ENCODE measurements around the gene CLK4.
A peak's percentile ranks its signal among the peaks of the same experiment; 100 is the strongest.

CLK4 gene

DNA sequence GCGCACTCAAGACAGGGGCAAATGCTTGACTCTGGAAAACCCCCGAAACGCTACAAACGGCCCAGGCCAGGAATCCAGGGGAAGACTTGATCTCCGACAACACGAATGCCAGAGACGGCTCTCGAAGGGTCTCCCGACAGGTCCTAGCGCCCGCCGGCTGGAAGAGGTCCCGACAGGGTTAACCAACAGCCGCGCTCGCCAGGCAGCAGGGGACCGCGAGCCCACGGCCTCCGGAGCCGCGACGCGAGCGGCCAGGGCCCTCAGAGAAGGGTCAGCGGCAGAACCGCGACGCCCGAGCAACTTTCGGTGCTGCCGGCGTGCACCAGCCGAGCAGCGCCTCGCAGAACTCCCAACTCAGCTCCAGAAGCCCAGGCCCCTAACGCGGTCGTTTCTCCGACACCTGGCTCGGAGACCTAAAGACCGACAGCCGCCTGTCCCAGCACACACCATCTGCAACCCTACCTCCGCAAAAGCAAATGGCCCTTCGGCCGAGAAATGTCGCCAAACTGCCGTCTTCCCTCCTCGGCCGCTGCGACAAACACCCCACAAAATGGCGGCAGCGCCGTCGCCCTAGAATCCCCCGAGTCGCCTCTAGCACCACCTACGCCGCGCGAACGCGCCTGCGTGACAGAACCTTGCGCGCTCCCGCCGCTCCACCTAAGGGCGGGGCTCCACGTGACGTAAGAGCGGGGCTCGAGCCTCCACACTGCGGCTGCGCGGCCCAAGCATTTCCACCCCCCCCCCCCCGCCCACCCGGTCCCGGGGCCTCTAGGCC is at the start of gene CLK4:
Gene CLK4 (minus strand): TSS at position 567 of the 775 bp plus-strand sequence. CDS start 3,634 bp downstream, outside the sequence.
- DNase-seq: peak; percentile 72

DNA sequence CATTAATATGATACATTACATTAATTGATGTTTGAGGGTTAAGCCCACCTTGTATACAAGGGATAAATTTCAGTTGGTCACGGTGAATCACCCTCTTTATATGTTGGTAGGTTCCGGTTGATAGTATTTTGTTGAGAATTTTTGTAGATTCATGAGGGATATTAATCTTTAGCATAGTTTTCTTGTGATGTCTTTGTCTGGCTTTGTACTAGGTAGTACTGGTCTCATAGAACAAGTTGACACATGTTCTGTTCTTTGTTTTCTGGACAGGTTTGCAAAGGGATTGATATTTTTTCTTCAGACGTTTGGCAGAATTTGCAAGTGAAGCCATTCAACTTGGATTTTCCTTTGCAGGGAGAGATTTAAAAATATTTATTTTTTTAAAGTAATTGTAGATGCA is 49.1 kb upstream of the CLK4 start:
- no peak for DNase-seq

DNA sequence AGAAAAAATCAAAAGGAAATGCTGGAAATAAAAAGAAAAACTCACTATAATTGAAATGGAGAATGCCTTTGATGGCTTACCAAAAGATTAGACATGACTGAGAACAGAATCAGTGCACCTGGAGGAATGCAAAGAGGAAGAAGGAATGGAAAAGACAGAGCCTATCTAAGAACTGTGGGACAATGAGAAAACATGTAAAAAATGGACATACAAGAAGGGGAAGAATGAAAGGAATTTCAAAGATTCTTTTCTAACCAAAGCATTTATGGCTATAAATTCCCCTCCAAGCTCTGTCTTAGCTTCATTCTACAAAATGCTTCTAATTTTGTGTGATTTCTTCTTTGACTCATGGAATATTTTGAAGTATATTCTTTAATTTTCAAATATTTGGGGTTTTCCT is 47.5 kb upstream of the CLK4 start:
- no peak for DNase-seq

DNA sequence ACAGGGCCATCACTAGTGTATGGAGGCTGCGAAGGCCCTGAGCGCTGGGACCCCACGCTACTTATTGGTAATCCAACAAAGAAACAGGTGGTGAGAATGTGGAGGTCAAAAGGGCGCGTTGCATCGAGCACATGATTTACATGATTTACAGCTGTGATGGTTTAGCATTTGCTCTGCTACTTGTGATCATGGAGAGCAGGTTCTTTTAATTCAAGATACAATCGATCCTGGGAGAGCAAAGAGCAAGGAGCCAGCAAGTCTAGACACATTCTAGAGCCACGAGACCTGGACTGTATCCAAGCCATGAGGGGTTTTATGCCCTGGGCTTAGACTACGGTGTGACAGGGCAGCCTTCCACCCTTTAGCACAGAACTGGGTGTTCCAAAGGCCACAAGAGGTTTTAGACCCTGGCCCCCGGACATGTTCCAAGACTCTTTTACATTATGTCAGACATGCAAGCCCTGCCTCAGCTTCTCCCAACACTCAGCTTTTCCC is 47.0 kb upstream of the CLK4 start:
- no peak for DNase-seq

DNA sequence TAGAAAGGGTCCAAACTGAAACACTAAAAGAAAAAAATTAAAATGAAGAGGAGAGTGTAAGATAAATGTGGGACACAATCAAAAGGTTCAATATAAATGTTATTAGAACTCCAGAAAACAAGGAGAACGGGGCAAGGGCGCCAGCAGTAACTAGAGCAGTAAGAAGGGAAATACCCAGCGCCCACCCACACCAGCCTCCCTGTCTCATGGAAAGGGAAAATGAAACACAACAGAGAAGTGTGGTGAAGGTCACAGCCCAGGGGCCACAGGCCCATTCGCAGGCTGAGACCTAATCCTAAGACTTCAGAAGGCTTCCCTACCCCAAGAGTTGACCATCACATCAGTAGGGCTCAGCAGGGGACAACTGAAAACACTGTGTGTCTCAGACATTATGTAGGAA is 45.8 kb upstream of the CLK4 start:
- no peak for DNase-seq

DNA sequence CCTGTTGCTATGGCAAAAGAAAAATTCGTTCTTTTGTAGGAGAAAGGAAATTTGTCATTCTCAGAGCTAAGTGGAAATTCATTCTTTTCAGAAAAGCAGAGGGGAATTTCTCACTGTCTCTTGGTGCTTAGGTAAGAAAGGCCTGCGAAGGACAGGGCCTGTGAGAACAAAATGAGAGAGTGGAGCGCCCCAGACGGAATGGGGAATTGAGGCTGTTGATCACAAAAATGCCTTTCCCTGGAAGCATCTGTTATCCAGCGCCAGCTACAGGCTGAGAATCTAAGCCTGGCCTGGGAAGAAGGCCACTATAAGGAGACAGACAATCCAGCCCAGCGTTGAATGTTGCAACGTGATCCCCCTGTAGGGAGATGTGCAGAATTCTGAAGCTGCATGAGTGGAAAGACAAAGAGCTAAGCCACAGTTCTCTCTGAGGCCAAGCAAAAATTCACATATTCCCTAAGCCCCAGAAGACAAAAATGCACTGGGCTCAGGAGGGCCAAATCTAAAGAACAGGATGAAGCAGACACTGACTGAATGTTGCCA is 44.8 kb upstream of the CLK4 start:
- no peak for DNase-seq

DNA sequence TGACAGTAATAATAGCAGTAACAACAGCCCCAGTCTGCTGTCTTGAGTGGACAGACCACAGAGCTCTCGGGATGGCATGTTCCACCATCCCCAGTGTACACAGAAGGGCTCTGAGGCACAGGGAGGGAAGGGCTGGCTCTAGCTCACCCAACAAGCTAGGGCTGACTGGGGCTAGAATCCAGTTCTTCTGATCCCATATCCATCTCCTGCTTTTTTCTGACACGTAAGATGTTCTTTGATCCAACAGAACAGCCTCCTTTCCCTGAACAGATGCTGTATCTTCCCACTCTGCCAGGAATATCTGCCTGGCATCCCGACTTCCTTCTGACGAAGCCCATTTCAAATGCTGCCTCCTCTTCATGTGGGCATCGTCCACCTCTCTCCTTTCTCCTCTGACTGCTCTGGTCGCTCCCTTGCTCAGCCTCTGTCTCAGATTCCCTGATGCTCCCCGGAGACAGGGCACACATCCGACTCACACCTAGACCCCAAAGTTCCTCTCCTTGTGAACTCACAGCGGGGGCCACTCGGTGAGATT is 43.6 kb upstream of the CLK4 start:
- DNase-seq: no peak

DNA sequence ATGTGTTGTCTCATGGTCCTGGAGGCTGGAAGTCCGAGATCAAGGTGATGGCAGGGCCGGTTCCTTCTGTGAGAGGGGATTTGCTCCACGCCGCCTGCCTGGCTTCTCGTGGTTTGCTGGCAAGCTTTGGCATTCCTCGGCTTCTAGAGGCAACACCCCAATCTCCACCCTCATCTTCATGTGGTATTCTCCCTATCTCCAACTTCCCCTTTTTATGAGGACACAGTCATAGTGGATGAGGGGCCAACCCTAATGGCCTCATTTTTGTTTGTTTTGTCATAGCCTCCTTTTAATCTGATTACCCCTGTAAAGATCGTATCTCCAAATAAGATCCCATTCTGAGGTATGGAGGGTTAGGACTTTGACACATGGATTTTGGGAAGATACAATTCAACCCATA is 41.7 kb upstream of the CLK4 start:
- no peak for DNase-seq

DNA sequence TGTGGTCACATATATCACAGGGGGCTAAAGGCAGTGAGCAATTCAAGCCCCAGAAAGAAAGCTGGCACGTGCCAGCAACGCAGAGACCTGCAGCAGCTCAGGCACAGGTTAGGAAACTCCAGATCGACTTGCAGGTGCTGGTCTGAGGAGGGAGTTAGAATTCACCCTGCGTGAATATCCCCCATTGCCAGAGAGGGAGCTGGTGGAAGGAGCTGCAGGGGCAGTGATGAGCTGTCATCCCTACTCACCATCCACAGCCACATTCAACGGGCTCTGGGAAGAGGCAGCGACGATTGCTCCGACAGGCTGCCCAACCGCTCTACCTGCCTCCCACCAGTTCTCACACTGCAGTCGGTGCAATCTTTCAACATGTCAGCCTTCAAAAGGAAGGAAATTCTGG is 40.8 kb upstream of the CLK4 start:
- no peak for DNase-seq

DNA sequence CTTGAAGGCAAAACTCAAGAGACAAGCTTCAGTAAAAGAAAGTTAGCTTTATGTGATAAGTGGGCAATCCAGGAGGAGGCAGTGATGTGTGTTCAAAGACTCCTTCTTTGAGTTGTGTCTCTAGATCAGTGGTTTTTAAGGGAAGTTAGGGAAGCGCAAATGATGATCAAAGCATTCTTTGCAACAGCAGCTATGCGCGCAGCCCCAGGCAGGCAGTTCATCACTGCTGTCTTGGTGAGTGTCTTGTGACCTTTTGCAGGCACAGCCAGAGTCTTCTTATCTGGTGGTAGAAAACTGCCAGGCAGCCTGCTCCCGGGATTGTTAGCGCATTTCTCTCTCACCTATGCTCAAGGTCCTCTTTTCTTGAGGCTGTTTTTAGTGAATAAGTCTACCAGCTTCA is 40.3 kb upstream of the CLK4 start:
- no peak for DNase-seq

DNA sequence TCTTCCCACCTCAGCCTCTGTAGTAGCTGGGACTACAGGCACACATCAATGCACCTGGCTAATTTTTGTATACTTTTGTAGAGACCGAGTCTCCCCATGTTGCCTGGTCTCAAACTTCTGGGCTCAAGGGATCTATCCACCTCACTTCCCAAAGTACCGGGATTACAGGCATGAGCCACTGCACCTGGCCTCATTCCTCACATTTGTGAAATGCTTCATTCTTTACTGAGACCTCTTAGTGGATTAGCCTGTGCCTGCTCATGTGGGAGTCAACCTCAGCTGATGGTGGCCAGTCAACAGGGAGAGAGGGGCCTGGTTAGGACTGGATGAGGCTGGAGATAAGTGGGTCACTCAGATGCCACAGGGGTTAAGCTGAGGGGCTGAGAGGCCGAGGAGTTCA is 37.3 kb upstream of the CLK4 start:
- no peak for DNase-seq

DNA sequence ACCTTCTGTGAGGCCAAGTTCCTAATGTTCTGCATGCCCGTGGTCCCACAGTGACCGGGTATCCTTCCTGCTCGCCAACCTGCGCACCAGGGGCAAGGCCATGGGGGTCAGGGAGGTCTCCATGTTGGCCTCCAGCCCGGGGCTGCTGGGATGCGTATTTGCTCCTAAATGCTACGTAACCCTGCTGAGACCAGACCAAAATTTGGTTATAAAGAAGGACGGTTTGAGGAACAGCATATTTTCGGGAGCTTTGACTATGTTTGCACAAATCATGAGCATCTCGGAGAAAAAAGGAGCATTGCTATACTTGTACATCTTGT is 35.7 kb upstream of the CLK4 start:
- no peak for DNase-seq

DNA sequence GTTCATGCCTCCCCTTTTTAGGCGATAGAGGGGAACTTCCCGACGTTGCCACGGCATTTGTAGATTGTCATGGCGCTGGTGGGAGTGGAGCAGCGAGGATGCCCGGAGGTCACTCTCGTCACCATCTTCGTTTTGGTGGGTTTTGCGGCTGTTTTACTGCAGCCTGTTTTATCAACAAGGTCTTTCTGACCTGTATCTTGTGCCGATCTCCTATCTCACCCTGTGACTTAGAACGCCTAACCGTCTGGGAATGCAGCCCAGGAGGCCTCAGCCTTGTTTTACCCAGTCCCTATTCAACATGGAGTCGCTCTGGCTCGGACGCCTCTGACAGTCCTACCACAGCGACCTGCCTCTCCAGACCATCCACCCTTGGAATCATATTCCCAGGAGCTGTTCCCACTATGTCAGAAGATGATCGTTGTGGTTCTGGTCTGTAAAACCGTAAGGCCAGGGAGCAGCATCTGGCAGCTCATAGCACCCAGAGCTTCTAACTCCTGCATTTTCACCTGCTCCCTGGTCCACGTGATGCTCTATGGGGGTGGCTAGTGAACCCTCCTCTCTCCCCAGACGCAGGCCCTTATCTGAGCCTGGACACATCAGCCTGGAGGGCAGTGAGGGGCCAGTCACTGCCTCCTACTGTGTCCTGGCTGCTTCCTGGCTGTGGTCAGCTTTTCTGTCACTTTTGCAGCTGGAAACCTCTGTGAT is 35.1 kb upstream of the CLK4 start:
- no peak for DNase-seq

DNA sequence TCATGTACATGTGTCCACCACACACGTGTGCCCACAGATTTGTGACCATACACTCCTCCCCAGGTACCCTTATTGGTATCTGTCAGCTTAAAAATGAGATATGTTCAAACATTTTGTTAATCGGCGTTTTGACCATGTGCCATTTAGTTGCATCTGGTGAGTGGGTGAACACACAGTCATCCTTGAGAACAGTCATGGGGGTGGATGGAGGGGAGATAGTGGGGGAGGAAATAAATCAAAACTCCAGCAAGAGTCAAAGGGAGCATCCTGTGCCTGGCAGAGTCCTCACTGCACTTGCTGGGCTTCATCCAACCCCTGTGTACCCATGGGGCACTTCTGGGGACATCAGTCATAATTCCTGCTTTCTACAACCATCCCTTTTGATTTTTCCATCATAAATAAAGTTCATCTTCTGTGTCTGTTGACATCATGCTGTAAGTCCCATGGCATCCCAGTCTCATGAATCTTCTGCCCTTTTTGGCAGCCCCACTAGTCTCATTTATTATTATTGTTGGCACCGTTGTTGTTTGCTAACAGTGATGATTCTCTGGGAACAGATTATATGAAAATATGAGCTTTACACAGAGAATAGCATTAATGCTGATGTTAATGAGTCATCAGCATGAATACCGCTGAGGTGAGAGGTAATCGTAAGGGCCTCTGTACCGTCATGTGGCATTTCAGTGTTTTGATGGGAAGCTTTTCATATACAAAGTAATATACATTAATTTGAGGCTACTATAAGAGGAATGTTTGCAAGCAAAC is 24.4 kb upstream of the CLK4 start:
- no peak for DNase-seq

DNA sequence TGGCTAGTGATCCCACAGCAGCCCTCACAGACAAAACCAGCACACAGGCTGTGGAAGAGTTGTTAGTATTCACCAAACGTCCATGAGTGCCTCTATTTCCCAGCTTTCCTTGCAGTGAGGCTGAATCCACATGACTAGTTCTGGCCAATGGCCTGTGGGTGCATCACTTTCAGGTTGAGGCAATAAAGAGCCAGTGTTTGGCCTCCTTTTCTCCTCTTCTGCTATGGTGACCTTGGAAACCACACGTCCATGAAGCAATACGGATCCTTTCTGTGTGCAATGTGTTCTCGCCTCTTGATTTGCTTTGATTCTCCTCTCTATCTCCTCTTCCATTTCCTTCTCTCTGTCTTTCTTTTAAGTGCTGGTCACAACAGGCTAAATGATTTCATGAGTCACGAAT is 23.4 kb upstream of the CLK4 start:
- no peak for DNase-seq

DNA sequence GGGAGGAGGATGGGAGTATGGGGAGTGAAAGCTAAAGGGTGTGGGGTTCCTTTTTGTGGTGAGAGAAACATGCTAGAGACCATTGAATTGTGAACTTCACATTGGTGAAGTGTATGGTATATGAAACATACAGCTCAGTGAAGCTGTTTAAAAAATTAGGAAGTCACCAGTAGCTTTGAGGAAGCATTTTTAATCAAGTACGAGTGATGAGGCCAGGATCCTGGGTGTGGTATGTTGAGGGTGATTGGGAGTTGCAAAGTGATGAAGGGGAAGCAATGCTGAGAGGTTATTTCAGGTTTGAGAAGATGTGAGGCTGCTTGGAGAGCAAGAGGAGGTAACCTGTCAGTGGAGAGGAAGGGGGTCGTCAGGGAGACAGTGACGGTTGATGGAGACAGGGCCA is 22.7 kb upstream of the CLK4 start:
- no peak for DNase-seq

DNA sequence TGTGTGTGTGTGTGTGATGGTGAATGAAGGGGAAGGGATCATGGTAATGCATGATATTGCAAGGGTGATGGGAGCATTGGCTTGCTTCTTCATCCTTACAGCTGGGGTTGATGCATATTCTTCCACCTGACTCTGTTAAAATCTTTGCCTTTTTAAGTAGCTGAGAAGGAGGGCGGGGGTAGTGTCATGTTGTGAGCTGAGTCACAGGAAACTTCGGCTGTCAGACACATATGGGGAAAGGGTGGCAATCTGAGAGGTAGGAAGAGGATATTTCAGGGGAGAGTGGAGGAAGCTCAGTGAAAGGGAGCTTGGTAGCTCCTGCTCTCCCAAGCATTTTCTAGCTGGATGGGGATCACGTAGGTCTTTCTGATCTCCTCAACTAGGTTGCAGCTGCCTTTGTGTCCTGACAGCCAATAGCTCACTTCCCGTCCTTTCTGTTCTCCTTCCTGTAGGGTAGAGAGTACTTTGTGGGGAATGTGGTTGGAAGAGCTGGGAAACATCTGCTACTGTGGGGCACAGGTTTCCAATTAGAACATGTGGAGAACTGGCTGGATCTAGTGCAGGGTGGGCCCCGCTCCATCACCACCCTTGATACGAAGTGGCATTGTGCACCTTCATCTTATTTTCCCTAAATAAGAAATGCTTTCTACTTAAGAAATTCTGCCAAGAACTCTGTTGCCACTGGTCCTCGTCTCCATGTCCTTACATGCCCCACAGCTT is 18.1 kb upstream of the CLK4 start:
- DNase-seq: no peak

DNA sequence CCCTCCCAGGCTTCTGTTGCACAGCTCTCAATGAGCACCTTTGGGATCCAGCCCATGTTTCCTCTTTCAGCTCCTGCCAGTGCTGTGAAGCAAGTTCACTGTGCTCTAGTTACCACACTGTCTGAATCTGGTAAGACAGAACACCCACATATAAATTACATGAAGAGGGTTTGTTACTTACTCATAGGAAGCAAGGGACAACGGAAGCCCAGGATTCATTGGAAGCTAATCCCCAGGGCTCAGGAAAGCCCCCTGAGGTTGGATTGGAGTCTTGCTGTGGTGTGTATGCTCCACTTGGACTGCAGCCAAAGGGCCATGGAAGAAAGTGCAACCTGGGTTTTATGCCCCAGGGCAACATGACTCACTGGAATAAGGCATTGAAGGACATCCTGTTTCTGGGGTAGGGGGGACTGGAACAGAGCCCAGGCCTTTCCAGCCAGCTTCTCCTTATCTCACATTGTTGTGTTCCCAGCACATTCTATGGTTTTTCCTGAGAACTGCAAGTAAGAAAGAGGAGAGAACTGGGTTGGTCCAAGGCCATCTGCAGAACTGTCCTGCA is 15.6 kb upstream of the CLK4 start:
- DNase-seq: no peak

DNA sequence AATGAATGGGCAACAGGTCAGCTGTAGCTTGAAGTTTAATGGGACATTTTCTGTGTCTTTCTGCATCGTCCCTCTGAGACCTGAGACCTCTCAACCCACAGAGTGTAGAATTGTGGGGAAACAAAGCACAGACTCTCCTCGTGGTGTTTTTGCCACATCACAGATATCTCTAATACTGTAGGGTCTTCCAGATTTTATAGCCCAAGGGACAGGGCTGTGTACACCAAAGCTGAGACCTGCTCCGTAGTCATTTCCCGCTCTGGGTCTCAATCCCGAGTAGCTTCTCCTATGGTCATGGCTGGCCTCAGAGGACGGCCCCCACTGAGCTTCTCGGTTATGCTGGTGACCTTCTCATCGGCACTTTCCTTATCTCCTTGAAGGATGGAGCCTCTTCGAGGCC is 14.9 kb upstream of the CLK4 start:
- no peak for DNase-seq

DNA sequence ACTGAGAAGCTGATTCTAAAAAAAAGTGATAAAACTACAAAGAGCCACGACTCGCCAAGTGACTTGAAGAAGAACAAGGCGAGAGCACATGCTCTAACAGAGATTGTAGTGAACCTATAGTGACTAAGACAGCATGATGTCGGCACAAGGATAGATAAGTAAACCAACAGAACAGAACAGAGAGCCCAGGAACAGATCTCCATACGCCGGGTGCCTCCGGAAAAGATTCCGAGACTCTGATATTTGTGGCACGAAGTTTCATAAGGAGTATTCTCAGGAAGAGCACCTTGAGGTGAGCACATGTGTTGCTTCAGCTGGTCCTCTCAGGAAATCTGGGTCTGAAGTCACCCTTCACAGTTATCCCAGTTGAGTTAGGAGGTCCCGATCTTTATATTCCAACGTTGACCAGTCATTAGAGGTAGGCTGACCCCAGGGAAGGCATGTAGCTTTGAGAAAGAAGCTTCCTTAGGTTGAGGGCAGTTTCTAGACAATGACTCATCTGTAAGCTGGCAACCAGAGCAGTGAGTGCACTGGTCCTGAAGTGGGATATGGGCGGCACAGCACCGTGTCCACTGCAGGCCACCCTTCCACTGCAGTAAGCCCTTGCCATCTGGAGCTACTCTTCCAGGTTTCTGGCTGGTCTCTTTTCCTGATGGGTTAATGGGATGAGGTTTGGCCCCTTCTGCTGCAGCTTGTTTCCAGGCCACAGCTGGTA is 13.6 kb upstream of the CLK4 start:
- no peak for DNase-seq

DNA sequence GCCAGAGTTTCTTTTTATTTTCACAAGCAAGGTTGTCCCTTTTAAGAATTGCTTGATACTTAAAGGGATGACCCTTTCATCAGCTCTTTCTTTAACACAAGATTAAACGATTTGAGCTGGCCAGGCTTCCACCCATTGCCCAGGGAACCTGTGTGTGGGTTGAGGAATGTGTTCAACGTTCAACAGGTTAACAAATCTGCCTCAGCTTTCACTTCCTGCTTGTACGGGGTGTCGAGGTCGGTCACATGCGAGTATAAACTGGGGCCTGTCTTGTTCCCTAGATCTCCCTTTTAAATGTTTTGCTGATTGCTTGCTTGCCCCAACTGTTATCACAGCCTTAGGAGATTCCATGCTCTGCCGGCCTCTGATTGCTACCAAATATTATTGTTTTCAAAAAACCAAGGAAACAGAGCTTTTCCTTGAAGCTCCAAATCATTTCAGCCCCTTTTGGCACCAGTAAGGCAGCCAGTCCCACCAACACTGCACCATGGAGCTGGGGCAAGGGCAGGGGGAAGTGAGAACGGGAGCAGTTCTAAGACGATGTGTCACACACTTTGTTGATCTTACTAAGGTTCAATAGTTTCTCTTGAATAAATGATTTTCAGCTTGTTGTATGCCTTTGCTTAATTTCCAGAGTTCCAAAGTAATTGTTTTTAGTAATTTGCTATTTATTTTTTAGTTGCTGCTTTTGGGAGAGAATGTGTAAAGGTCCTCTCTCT is 10.7 kb upstream of the CLK4 start:
- no peak for DNase-seq

Data from NCI-H526 treated with DMSO at 0.1 percent for 48 hours (cell line).